Kidney (tissue), 14 donors: ENCODE results near the gene CSF3. TPM values are rescaled to one million over a fixed set of nuclear protein-coding genes. Genes with fewer than 3 reads are reported as not detected.
A peak's percentile ranks its signal among the peaks of the same experiment; 100 is the strongest.

ENCODE experiments used
- DNase-seq, 5 donors: peaks; one replicate each; pipeline ENCODE4 v3.0.0-alpha.2; 2013 to 2020
- FAIRE-seq: peaks from 2 replicates; lab custom pipeline; 2012; peaks lifted over from hg19 to GRCh38; lab: Jason Lieb, UNC
- H3K27ac ChIP-seq, 2 donors: one replicate each; pipeline ENCODE4 v1.7.0; 2013; ENCODE audit warnings: low read depth in 2 of 2, low read length in 2 of 2, inconsistent platforms in 1 of 2
- H3K27me3 ChIP-seq: one replicate; pipeline ENCODE4 v1.7.1; 2013; ENCODE audit warnings: low read length, inconsistent platforms; ENCODE audit not compliant: control insufficient read depth, insufficient read depth
- H3K36me3 ChIP-seq, 3 donors: one replicate each; pipeline versions ENCODE4 v1.7.0 to v1.7.1; 2013; ENCODE audit warnings: low read length in 3 of 3, control low read depth in 1 of 3, inconsistent platforms in 1 of 3; ENCODE audit not compliant: insufficient read depth in 3 of 3, control insufficient read depth in 2 of 3
- H3K4me1 ChIP-seq, 3 donors: one replicate each; pipeline versions ENCODE4 v1.7.0 to v1.7.1; 2013; ENCODE audit warnings: low read length in 3 of 3, inconsistent platforms in 1 of 3, low read depth in 1 of 3; ENCODE audit not compliant: control insufficient read depth in 2 of 3, insufficient read depth in 2 of 3
- H3K4me3 ChIP-seq, 3 donors: one replicate each; pipeline versions ENCODE4 v1.7.0 to v1.8.1; 2013; ENCODE audit warnings: low read length in 3 of 3, control low read depth in 1 of 3, inconsistent platforms in 1 of 3
- H3K9ac ChIP-seq, 3 donors: one replicate each; pipeline versions ENCODE4 v1.7.0 to v1.7.1; 2013; ENCODE audit warnings: low read length in 3 of 3, control low read depth in 1 of 3, inconsistent platforms in 1 of 3
- H3K9me3 ChIP-seq, 3 donors: one replicate each; pipeline versions ENCODE4 v1.7.0 to v1.7.1; 2013; ENCODE audit warnings: low read length in 3 of 3, control low read depth in 1 of 3, inconsistent platforms in 1 of 3; ENCODE audit not compliant: control insufficient read depth in 2 of 3, insufficient read depth in 1 of 3
- CTCF ChIP-seq: IDR thresholded peaks from 3 replicates; pipeline ENCODE4 v1.5.1; 2012; ENCODE audit warnings: mild to moderate bottlenecking, moderate library complexity, borderline replicate concordance; ENCODE audit not compliant: insufficient read depth; ENCODE audit errors: extremely low read depth
- intact Hi-C: fragments of 100-400 bp; cut with DNase I; formaldehyde crosslinking; loops from one replicate; pipeline ENCODE4 v1.11.1; 2022
- polyA plus RNA-seq: library from polyadenylated mRNA; stranded (reverse); fragments of 350-450 nt; fragmentation: Illumina TruSeq; extraction: RNeasy Lipid Tissue Mini Kit (QIAGEN cat#74804); gene quantifications from one replicate; pipeline ENCODE4 v1.2.3, GENCODE V29; 2014; ENCODE audit warnings: low read depth, low replicate concordance; ENCODE audit not compliant: insufficient read depth
- total RNA-seq: library from RNA; stranded (reverse); fragmentation: NEBNext Ultra II Directional; extraction: Animal tissue kit (Norgen Biotek cat#: 25700); gene quantifications from one replicate; pipeline ENCODE4 v1.2.1, GENCODE V29; 2021
- donor health status: control.
- donor health status: control.
- donor health status: control.
- donor health status: control.
- donor health status: control.
- donor health status: DM: yes; HTN: yes; CAD: no.
- donor health status: Normal renal cell carcinoma (clear cell type).

The CSF3 gene
- total and polyA plus RNA-seq, 2 donors from 2014 or later = not detected

GRCh38 chr17:40028595-40028994 lies 13.4 kb downstream of the CSF3 start:
- Histone ChIP-seq H3K9ac (no peak overlapping the region), H3K9me3 (no peaks in the 10 kb centered on the region), H3K36me3 (peaks cover 9 to 55% (median 43%) of the 10 kb centered on the region in 3 donors), H3K27me3 (no peaks in the 10 kb centered on the region), H3K4me3 (no peak overlapping the region), H3K27ac (no peak overlapping the region), H3K4me1 (peaks cover 0 to 15% (median 0%) of the 10 kb centered on the region in 3 donors)
- intact Hi-C loops = no loop called here
- TF ChIP-seq CTCF = no peak
- FAIRE-seq (no peak), DNase-seq (no peak)

- no peak overlapping the region for H3K9ac ChIP-seq
Measured at GRCh38 chr17:40031706-40032105, 16.5 kb downstream of the CSF3 start.

GRCh38 chr17:40032322-40033320 lies 17.4 kb downstream of the CSF3 start:
- no peak for DNase-seq
- Histone ChIP-seq H3K9me3 (no peaks in the 10 kb centered on the region), H3K4me1 (peaks cover 0 to 11% (median 0%) of the 10 kb centered on the region in 3 donors), H3K27me3 (no peaks in the 10 kb centered on the region), H3K27ac (peak overlapping the region in 1 of 2 donors; percentile 57), H3K36me3 (peaks cover 8 to 43% (median 38%) of the 10 kb centered on the region in 3 donors), H3K9ac (no peak overlapping the region), H3K4me3 (peak overlapping the region in 2 of 3 donors; percentile 26 to 54)
- TF ChIP-seq CTCF = no peak
- intact Hi-C loops = no loop called here
- FAIRE-seq = no peak

More at GRCh38 chr17:40031706-40032105, 16.5 kb downstream of the CSF3 start:
- no peaks in the 10 kb centered on the region for H3K27me3 ChIP-seq
- peaks cover 0 to 13% (median 0%) of the 10 kb centered on the region in 3 donors for H3K4me1 ChIP-seq
- FAIRE-seq (no peak), DNase-seq (no peak)
- intact Hi-C loops = no loop called here
- no peak overlapping the region for H3K4me3 ChIP-seq
- no peaks in the 10 kb centered on the region for H3K9me3 ChIP-seq
- peaks cover 8 to 43% (median 38%) of the 10 kb centered on the region in 3 donors for H3K36me3 ChIP-seq
- peak overlapping the region in 1 of 2 donors; percentile 17 for H3K27ac ChIP-seq
- TF ChIP-seq CTCF = no peak
